GM23248 (cell line): ENCODE measurements around the gene SCAMP2.

ENCODE experiments used
- EZH2 ChIP-seq: fragments of 200-600 bp; sonication (generic); IDR thresholded peaks from 2 replicates; pipeline ENCODE4 v1.6.1; 2018; ENCODE audit warnings: antibody characterized with exemption, mild to moderate bottlenecking; ENCODE audit not compliant: insufficient read depth, poor library complexity, severe bottlenecking
- EZH2phosphoT487 ChIP-seq: fragments of 200-600 bp; sonication (generic); IDR thresholded peaks from 2 replicates; pipeline ENCODE4 v1.6.1; 2018; ENCODE audit warnings: antibody characterized with exemption, moderate library complexity, mild to moderate bottlenecking, low read depth; ENCODE audit not compliant: insufficient read depth

DNA sequence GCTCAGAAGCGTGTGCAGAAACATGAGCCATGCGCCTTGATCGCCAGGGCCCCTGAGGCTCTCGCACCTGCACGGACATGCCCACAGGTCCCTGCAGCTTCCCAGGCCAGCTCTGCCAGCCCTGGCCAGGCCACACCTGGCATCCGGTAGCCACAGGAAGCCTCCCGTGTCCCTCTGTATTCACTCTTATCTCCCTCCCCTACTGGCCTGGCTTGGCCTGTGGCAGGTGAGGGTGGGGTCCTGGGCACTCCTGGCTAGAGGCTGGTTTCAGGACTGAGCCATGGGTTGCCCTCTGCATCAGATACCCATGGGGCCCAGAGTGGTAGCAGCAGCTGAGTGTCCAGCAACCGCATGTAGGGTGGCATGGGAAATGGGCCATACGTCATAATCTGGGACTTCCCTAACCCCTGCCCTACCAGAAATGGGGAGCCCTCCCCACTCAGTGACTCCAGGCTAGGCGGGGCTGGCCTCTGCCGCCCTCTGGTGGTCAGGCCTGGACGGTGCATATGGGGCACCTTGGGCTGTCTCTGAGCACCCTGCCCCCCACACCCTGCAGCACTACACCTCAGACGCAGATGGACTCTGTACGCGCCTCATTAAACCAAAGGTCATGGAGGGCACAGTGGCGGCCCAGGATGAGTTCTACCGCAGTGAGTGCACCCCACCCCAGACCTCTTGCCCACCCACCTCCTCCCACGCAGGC is 73.2 kb downstream of the SCAMP2 start:
- TF ChIP-seq EZH2: no peak
- no peak for TF ChIP-seq EZH2phosphoT487
